A204.1 (cell line): ENCODE measurements around the gene GPR108.
"Not testable (repeated sequence)": the region's sequence is repeated elsewhere in the genome, so short reads cannot be mapped to it uniquely, and the experiment has no call there.

Experiments used
- FAIRE-seq: peaks from 2 replicates; lab custom pipeline; 2012; peaks lifted over from hg19 to GRCh38; lab: Jason Lieb, UNC

GPR108 gene

GRCh38 chr19:6718741-6719539, 18.4 kb downstream of the GPR108 start:
- no peak for FAIRE-seq

- no peak for FAIRE-seq
Observed at GRCh38 chr19:6718111-6718740, 19.2 kb downstream of the GPR108 start.

- no peak for FAIRE-seq
Observed at GRCh38 chr19:6717441-6717971, 19.9 kb downstream of the GPR108 start.

- no peak for FAIRE-seq
Observed at GRCh38 chr19:6717036-6717435, 20.3 kb downstream of the GPR108 start.

GRCh38 chr19:6716610-6716970, 20.8 kb downstream of the GPR108 start:
- FAIRE-seq, result no peak

GRCh38 chr19:6714749-6715555, 22.4 kb downstream of the GPR108 start:
- FAIRE-seq, result no peak

GRCh38 chr19:6713773-6714692, 23.3 kb downstream of the GPR108 start:
- FAIRE-seq, result no peak

GRCh38 chr19:6712692-6713670, 24.4 kb downstream of the GPR108 start:
- FAIRE-seq, result no peak

GRCh38 chr19:6712231-6712630, 25.1 kb downstream of the GPR108 start:
- FAIRE-seq, result no peak

- FAIRE-seq, result no peak
Observed at GRCh38 chr19:6711605-6712004, 25.8 kb downstream of the GPR108 start.

- no peak for FAIRE-seq
Observed at GRCh38 chr19:6711078-6711361, 26.4 kb downstream of the GPR108 start.

GRCh38 chr19:6710273-6711077, 26.9 kb downstream of the GPR108 start:
- FAIRE-seq, result no peak

- no peak for FAIRE-seq
Observed at GRCh38 chr19:6709549-6709948, 27.8 kb downstream of the GPR108 start.

GRCh38 chr19:6708913-6709312, 28.5 kb downstream of the GPR108 start:
- FAIRE-seq, result not testable (repeated sequence)

- FAIRE-seq, result no peak
Observed at GRCh38 chr19:6708346-6708745, 29.0 kb downstream of the GPR108 start.

GRCh38 chr19:6707658-6708018, 29.7 kb downstream of the GPR108 start:
- no peak for FAIRE-seq

- no peak for FAIRE-seq
Observed at GRCh38 chr19:6707011-6707657, 30.2 kb downstream of the GPR108 start.

- FAIRE-seq, result no peak
Observed at GRCh38 chr19:6706633-6706958, 30.8 kb downstream of the GPR108 start.

GRCh38 chr19:6705931-6706632, 31.3 kb downstream of the GPR108 start:
- no peak for FAIRE-seq
